ENCODE data around the gene RNASE8. TPM values are rescaled to one million over a fixed set of nuclear protein-coding genes. Genes with fewer than 3 reads are reported as not detected.

Gene RNASE8
- polyA plus RNA-seq, 1 donor from 2014 or later: not detected

DNA sequence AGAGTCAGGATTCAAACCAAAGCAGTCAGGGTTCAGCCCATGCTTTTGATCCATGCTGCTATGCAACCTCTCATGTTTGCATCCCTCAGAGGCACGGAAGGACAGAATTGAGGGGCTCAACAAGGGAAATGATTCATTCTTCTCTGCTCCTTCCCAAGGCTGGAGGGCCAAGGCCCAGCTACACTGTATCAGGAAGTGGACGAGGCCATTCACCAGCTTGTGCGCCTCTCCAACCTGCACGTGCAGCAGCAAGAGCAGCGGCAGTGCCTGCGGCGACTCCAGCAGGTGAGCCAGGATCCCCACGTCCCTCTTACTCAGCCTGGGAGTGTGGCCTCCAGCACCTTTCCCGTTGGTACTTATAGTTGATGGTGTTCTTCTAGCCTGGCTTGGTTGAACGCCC, 21.1 kb downstream of the RNASE8 start:
- Histone ChIP-seq H3K9ac (ENCODE audit: low read length) (no peak overlapping the region), H3K4me2 (ENCODE audit: low read length) (no peak overlapping the region), H3K79me2 (replicated peaks; ENCODE audit: insufficient read depth, low read length) (no peaks in the 10 kb centered on the region), H3F3A (ENCODE audit: insufficient read depth, low read length, poor library complexity, severe bottlenecking) (no peaks in the 10 kb centered on the region), H3K27ac (ENCODE audit: low read length) (no peak overlapping the region), H3K36me3 (ENCODE audit: insufficient read depth, low read length) (peaks cover 5% of the 10 kb centered on the region), H2AFZ (ENCODE audit: low read depth, low read length) (no peak overlapping the region), H3K9me2 (ENCODE audit: insufficient read depth, low read length) (no peaks in the 10 kb centered on the region), H4K20me1 (ENCODE audit: insufficient read depth) (no peaks in the 10 kb centered on the region), H3K4me3 (ENCODE audit: low read length) (no peak overlapping the region), H3K27me3 (ENCODE audit: insufficient read depth, low read depth, low read length) (no peaks in the 10 kb centered on the region), H3K9me3 (ENCODE audit: low read length) (no peaks in the 10 kb centered on the region)
- TF ChIP-seq POLR2AphosphoS5 (IDR thresholded peaks at IDR 0.05): no peak
- no peak for TF ChIP-seq EP300 (conservative IDR thresholded peaks at IDR 0.05; ENCODE audit: poor library complexity, severe bottlenecking)
- no peak for TF ChIP-seq CTCF (IDR thresholded peaks at IDR 0.05; ENCODE audit: poor library complexity, severe bottlenecking)
- TF ChIP-seq MXI1 (conservative IDR thresholded peaks at IDR 0.05; ENCODE audit: poor library complexity, severe bottlenecking): no peak
- no peak for TF ChIP-seq TAF1 (IDR thresholded peaks at IDR 0.05; ENCODE audit: low read depth)
- no peak for TF ChIP-seq EZH2 (IDR thresholded peaks at IDR 0.05; ENCODE audit: borderline replicate concordance, insufficient read depth, low read length, poor library complexity, severe bottlenecking)
- TF ChIP-seq SMC3 (conservative IDR thresholded peaks at IDR 0.05; ENCODE audit: poor library complexity): no peak
- TF ChIP-seq RAD21 (conservative IDR thresholded peaks at IDR 0.05): no peak
- TF ChIP-seq, protein P1, sequence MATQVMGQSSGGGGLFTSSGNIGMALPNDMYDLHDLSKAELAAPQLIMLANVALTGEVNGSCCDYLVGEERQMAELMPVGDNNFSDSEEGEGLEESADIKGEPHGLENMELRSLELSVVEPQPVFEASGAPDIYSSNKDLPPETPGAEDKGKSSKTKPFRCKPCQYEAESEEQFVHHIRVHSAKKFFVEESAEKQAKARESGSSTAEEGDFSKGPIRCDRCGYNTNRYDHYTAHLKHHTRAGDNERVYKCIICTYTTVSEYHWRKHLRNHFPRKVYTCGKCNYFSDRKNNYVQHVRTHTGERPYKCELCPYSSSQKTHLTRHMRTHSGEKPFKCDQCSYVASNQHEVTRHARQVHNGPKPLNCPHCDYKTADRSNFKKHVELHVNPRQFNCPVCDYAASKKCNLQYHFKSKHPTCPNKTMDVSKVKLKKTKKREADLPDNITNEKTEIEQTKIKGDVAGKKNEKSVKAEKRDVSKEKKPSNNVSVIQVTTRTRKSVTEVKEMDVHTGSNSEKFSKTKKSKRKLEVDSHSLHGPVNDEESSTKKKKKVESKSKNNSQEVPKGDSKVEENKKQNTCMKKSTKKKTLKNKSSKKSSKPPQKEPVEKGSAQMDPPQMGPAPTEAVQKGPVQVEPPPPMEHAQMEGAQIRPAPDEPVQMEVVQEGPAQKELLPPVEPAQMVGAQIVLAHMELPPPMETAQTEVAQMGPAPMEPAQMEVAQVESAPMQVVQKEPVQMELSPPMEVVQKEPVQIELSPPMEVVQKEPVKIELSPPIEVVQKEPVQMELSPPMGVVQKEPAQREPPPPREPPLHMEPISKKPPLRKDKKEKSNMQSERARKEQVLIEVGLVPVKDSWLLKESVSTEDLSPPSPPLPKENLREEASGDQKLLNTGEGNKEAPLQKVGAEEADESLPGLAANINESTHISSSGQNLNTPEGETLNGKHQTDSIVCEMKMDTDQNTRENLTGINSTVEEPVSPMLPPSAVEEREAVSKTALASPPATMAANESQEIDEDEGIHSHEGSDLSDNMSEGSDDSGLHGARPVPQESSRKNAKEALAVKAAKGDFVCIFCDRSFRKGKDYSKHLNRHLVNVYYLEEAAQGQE (IDR thresholded peaks at IDR 0.05; ENCODE audit: borderline replicate concordance): no peak

- peaks cover 10% of the 10 kb centered on the region for H3F3A ChIP-seq (ENCODE audit: insufficient read depth, low read length, poor library complexity, severe bottlenecking)
- no peaks in the 10 kb centered on the region for H4K20me1 ChIP-seq (ENCODE audit: insufficient read depth)
- H3K36me3 ChIP-seq (ENCODE audit: insufficient read depth, low read length): peaks cover 8% of the 10 kb centered on the region
- no peaks in the 10 kb centered on the region for H3K9me3 ChIP-seq (ENCODE audit: low read length)
- no peak overlapping the region for H3K4me3 ChIP-seq (ENCODE audit: low read length)
- H3K4me2 ChIP-seq (ENCODE audit: low read length): no peak overlapping the region
- H3K27ac ChIP-seq (ENCODE audit: low read length): no peak overlapping the region
- no peaks in the 10 kb centered on the region for H3K79me2 ChIP-seq (replicated peaks; ENCODE audit: insufficient read depth, low read length)
- no peak for TF ChIP-seq POLR2AphosphoS5 (IDR thresholded peaks at IDR 0.05)
- TF ChIP-seq, protein P1 (IDR thresholded peaks at IDR 0.05; ENCODE audit: borderline replicate concordance): no peak
- TF ChIP-seq SMC3 (conservative IDR thresholded peaks at IDR 0.05; ENCODE audit: poor library complexity): no peak
- no peak for TF ChIP-seq CTCF (IDR thresholded peaks at IDR 0.05; ENCODE audit: poor library complexity, severe bottlenecking)
- no peaks in the 10 kb centered on the region for H3K27me3 ChIP-seq (ENCODE audit: insufficient read depth, low read depth, low read length)
- H3K9me2 ChIP-seq (ENCODE audit: insufficient read depth, low read length): no peaks in the 10 kb centered on the region
- no peak overlapping the region for H2AFZ ChIP-seq (ENCODE audit: low read depth, low read length)
- no peak overlapping the region for H3K9ac ChIP-seq (ENCODE audit: low read length)
Observed at GRCh38 chr14:21081521-21082142, 24.0 kb downstream of the RNASE8 start.
